ENCODE measurements around the gene MEF2D. TPM values are rescaled to one million over a fixed set of nuclear protein-coding genes. Genes with fewer than 3 reads are reported as not detected.

MEF2D gene
- total and polyA plus RNA-seq, 2 donors (not counting 1 experiment from before 2014, with no cell fraction given): 65.6 to 128 TPM

GRCh38 chr1:156433032-156433431 is 67.5 kb downstream of the MEF2D start:
- peaks cover 17% of the 10 kb centered on the region for H3K4me1 Mint-ChIP-seq
- DNase-seq: no peak
- no peak overlapping the region for H3K4me2 ChIP-seq (replicated peaks; ENCODE audit: low read depth, low read length, poor library complexity, severe bottlenecking)
- peaks cover 73% of the 10 kb centered on the region for H3K27me3 Mint-ChIP-seq
- H3K9ac ChIP-seq (ENCODE audit: low read length): no peak overlapping the region
- peaks cover 0 to 94% (median 68%) of the 10 kb centered on the region in 4 experiments for H3K27me3 ChIP-seq (replicated peaks in 1 of 4; ENCODE audit: control extremely low read depth in 1 of 4, control insufficient read depth in 3 of 4, insufficient read depth in 4 of 4, low read length in 3 of 4)
- no peak for ATAC-seq (ENCODE audit: low read depth)
- no peaks in the 10 kb centered on the region for H4K20me1 ChIP-seq (ENCODE audit: control insufficient read depth, insufficient read depth, low read length, poor library complexity, severe bottlenecking)
- 50% methylated on average over 1 of the region's 4 CpGs for WGBS (ENCODE audit: insufficient coverage)
- CTCF ChIA-PET: interaction anchor here (1.0 to 6.9 kb wide), 4 partner anchors 10 to 47 kb away, joined by 3 to 44 read pairs (median 12); no protein-coding TSS in a partner anchor
- POLR2A ChIA-PET: no interaction called here
- H3K4me3 Mint-ChIP-seq: no peak overlapping the region
- H3K27ac ChIP-seq (ENCODE audit: low read length in 2 of 2): no peak overlapping the region
- intact Hi-C loops (cut with micrococcal nuclease): no loop called here
- no peak for TF ChIP-seq CTCF (IDR thresholded peaks at IDR 0.05)
- no peak for TF ChIP-seq EZH2 (IDR thresholded peaks at IDR 0.05; ENCODE audit: borderline replicate concordance, insufficient read depth, low read depth, low read length, poor library complexity, severe bottlenecking)
- peaks cover 24 to 25% of the 10 kb centered on the region in 2 donors for H3K4me1 ChIP-seq (ENCODE audit: control insufficient read depth in 2 of 2, insufficient read depth in 2 of 2, low read length in 2 of 2)
- no peak overlapping the region for H3K4me3 ChIP-seq (ENCODE audit: control extremely low read depth in 1 of 5, extremely low read depth in 1 of 5, insufficient read depth in 1 of 5, low read depth in 2 of 5, low read length in 4 of 5)
- no peaks in the 10 kb centered on the region for H3K9me3 Mint-ChIP-seq (ENCODE audit: insufficient read depth)
- no peak overlapping the region for H2AFZ ChIP-seq (ENCODE audit: insufficient read depth, low read depth, low read length, poor library complexity, severe bottlenecking)
- peaks cover 0 to 18% (median 0%) of the 10 kb centered on the region in 3 donors for H3K9me3 ChIP-seq (ENCODE audit: control extremely low read depth in 1 of 3, control insufficient read depth in 2 of 3, insufficient read depth in 1 of 3, low read length in 2 of 3)
- no peaks in the 10 kb centered on the region for H3K79me2 ChIP-seq (ENCODE audit: control insufficient read depth, insufficient read depth, low read length)
- no peak overlapping the region for H3K27ac Mint-ChIP-seq
- H3K36me3 ChIP-seq (replicated peaks in 1 of 2; ENCODE audit: control extremely low read depth in 1 of 2, control insufficient read depth in 1 of 2, extremely low read depth in 1 of 2, insufficient read depth in 2 of 2, low read length in 1 of 2): no peaks in the 10 kb centered on the region

GRCh38 chr1:156432669-156433018 is 67.9 kb downstream of the MEF2D start:
- Mint-ChIP-seq H3K27ac (no peak overlapping the region), H3K4me1 (peaks cover 14% of the 10 kb centered on the region), H3K9me3 (ENCODE audit: insufficient read depth) (no peaks in the 10 kb centered on the region), H3K27me3 (peaks cover 73% of the 10 kb centered on the region), H3K4me3 (no peak overlapping the region)
- Histone ChIP-seq H4K20me1 (ENCODE audit: control insufficient read depth, insufficient read depth, low read length, poor library complexity, severe bottlenecking) (no peaks in the 10 kb centered on the region), H3K4me3 (ENCODE audit: control extremely low read depth in 1 of 5, extremely low read depth in 1 of 5, insufficient read depth in 1 of 5, low read depth in 2 of 5, low read length in 4 of 5) (no peak overlapping the region), H3K4me1 (ENCODE audit: control insufficient read depth in 2 of 2, insufficient read depth in 2 of 2, low read length in 2 of 2) (peaks cover 22 to 25% of the 10 kb centered on the region in 2 donors), H2AFZ (ENCODE audit: insufficient read depth, low read depth, low read length, poor library complexity, severe bottlenecking) (no peak overlapping the region), H3K27ac (ENCODE audit: low read length in 2 of 2) (no peak overlapping the region), H3K36me3 (replicated peaks in 1 of 2; ENCODE audit: control extremely low read depth in 1 of 2, control insufficient read depth in 1 of 2, extremely low read depth in 1 of 2, insufficient read depth in 2 of 2, low read length in 1 of 2) (no peaks in the 10 kb centered on the region), H3K27me3 (replicated peaks in 1 of 4; ENCODE audit: control extremely low read depth in 1 of 4, control insufficient read depth in 3 of 4, insufficient read depth in 4 of 4, low read length in 3 of 4) (peaks cover 0 to 94% (median 66%) of the 10 kb centered on the region in 4 experiments), H3K79me2 (ENCODE audit: control insufficient read depth, insufficient read depth, low read length) (no peaks in the 10 kb centered on the region), H3K9ac (ENCODE audit: low read length) (no peak overlapping the region), H3K4me2 (replicated peaks; ENCODE audit: low read depth, low read length, poor library complexity, severe bottlenecking) (no peak overlapping the region), H3K9me3 (ENCODE audit: control extremely low read depth in 1 of 3, control insufficient read depth in 2 of 3, insufficient read depth in 1 of 3, low read length in 2 of 3) (peaks cover 0 to 18% (median 0%) of the 10 kb centered on the region in 3 donors)
- DNase-seq: no peak
- POLR2A ChIA-PET: no interaction called here
- TF ChIP-seq EZH2 (IDR thresholded peaks at IDR 0.05; ENCODE audit: borderline replicate concordance, insufficient read depth, low read depth, low read length, poor library complexity, severe bottlenecking) (no peak), CTCF (IDR thresholded peaks at IDR 0.05) (no peak)
- intact Hi-C loops (cut with micrococcal nuclease): no loop called here
- 9% methylated on average over 10 of the region's 11 CpGs for WGBS (ENCODE audit: insufficient coverage)
- CTCF ChIA-PET: interaction anchor here (1.0 to 6.9 kb wide), 4 partner anchors 13 to 176 kb away, joined by 3 to 44 read pairs (median 13); no protein-coding TSS in a partner anchor
- no peak for ATAC-seq (ENCODE audit: low read depth)
